ENCODE results near the gene ZSWIM1. TPM values are rescaled to one million over a fixed set of nuclear protein-coding genes. Genes with fewer than 3 reads are reported as not detected.
A peak's percentile ranks its signal among the peaks of the same experiment; 100 is the strongest.

The ZSWIM1 gene
- total and polyA plus RNA-seq, 8 donors: 1.7 to 13.4 (median 3.5) TPM

GRCh38 chr20:45850238-45850637 is 30.8 kb upstream of the ZSWIM1 start:
- H3K27me3 ChIP-seq: no peaks in the 10 kb centered on the region
- TF ChIP-seq POLR2AphosphoS5 (IDR thresholded peaks at IDR 0.05): no peak
- TF ChIP-seq CTCF (IDR thresholded peaks at IDR 0.05): no peak
- TF ChIP-seq EP300 (IDR thresholded peaks at IDR 0.05): no peak
- TF ChIP-seq POLR2A (IDR thresholded peaks at IDR 0.05): no peak
- H3K9me3 ChIP-seq: no peaks in the 10 kb centered on the region
- H3K36me3 ChIP-seq: peaks cover 20 to 93% (median 72%) of the 10 kb centered on the region in 4 donors
- no peak for DNase-seq
- no peak overlapping the region for H3K4me3 ChIP-seq
- 93 to 97% (median 95%) methylated on average over 2 of the region's 2 CpGs for WGBS, 5 donors
- H3K4me1 ChIP-seq: peaks cover 8 to 34% (median 26%) of the 10 kb centered on the region in 4 donors
- H3K27ac ChIP-seq: no peak overlapping the region
- intact Hi-C loops (cut with DNase I; ENCODE audit: low total_unique reads): no loop called here

GRCh38 chr20:45850926-45851325 is 30.1 kb upstream of the ZSWIM1 start:
- Histone ChIP-seq H3K4me1 (peaks cover 15 to 41% (median 33%) of the 10 kb centered on the region in 4 donors), H3K27ac (peak overlapping the region in 2 of 5 donors; percentile 11 to 17), H3K9me3 (no peaks in the 10 kb centered on the region), H3K27me3 (no peaks in the 10 kb centered on the region), H3K4me3 (no peak overlapping the region), H3K36me3 (peaks cover 20 to 86% (median 65%) of the 10 kb centered on the region in 4 donors)
- no peak for TF ChIP-seq POLR2AphosphoS5 (IDR thresholded peaks at IDR 0.05)
- no peak for TF ChIP-seq POLR2A (IDR thresholded peaks at IDR 0.05)
- no peak for TF ChIP-seq CTCF (IDR thresholded peaks at IDR 0.05)
- TF ChIP-seq EP300 (IDR thresholded peaks at IDR 0.05): no peak
- WGBS, 5 donors: 56 to 94% (median 93%) methylated on average over 1 of the region's 1 CpG
- DNase-seq: peak in 1 of 2 donors; percentile 28
- intact Hi-C loops (cut with DNase I; ENCODE audit: low total_unique reads): no loop called here

GRCh38 chr20:45851501-45851900 is 29.5 kb upstream of the ZSWIM1 start:
- peaks cover 21 to 47% (median 39%) of the 10 kb centered on the region in 4 donors for H3K4me1 ChIP-seq
- H3K27ac ChIP-seq: peak overlapping the region in 1 of 5 donors; percentile 11
- H3K27me3 ChIP-seq: no peaks in the 10 kb centered on the region
- TF ChIP-seq POLR2A (IDR thresholded peaks at IDR 0.05): no peak
- no peak for TF ChIP-seq CTCF (IDR thresholded peaks at IDR 0.05)
- TF ChIP-seq EP300 (IDR thresholded peaks at IDR 0.05): no peak
- no peak for TF ChIP-seq POLR2AphosphoS5 (IDR thresholded peaks at IDR 0.05)
- H3K9me3 ChIP-seq: no peaks in the 10 kb centered on the region
- intact Hi-C loops (cut with DNase I; ENCODE audit: low total_unique reads): no loop called here
- DNase-seq: no peak
- H3K36me3 ChIP-seq: peaks cover 19 to 80% (median 59%) of the 10 kb centered on the region in 4 donors
- no peak overlapping the region for H3K4me3 ChIP-seq

- TF ChIP-seq POLR2AphosphoS5 (IDR thresholded peaks at IDR 0.05): no peak
- peaks cover 11 to 72% (median 51%) of the 10 kb centered on the region in 4 donors for H3K36me3 ChIP-seq
- no peaks in the 10 kb centered on the region for H3K9me3 ChIP-seq
- intact Hi-C loops (cut with DNase I; ENCODE audit: low total_unique reads): no loop called here
- no peak for DNase-seq
- WGBS, 5 donors: 88 to 96% (median 92%) methylated on average over 6 of the region's 6 CpGs
- H3K4me3 ChIP-seq: no peak overlapping the region
- peaks cover 23 to 50% (median 43%) of the 10 kb centered on the region in 4 donors for H3K4me1 ChIP-seq
- no peaks in the 10 kb centered on the region for H3K27me3 ChIP-seq
- H3K27ac ChIP-seq: no peak overlapping the region
Observed at GRCh38 chr20:45852326-45852725, 28.7 kb upstream of the ZSWIM1 start.

GRCh38 chr20:45853484-45853883 is 27.5 kb upstream of the ZSWIM1 start:
- TF ChIP-seq EP300 (IDR thresholded peaks at IDR 0.05): no peak
- no peak for TF ChIP-seq POLR2A (IDR thresholded peaks at IDR 0.05)
- no peak for TF ChIP-seq POLR2AphosphoS5 (IDR thresholded peaks at IDR 0.05)
- TF ChIP-seq CTCF (IDR thresholded peaks at IDR 0.05): no peak
- no peaks in the 10 kb centered on the region for H3K9me3 ChIP-seq
- no peaks in the 10 kb centered on the region for H3K27me3 ChIP-seq
- no peak overlapping the region for H3K27ac ChIP-seq
- intact Hi-C loops (cut with DNase I; ENCODE audit: low total_unique reads): no loop called here
- WGBS, 5 donors: 21 to 51% (median 30%) methylated on average over 2 of the region's 2 CpGs
- H3K36me3 ChIP-seq: peaks cover 4 to 61% (median 40%) of the 10 kb centered on the region in 4 donors
- H3K4me1 ChIP-seq: peaks cover 30 to 60% (median 52%) of the 10 kb centered on the region in 4 donors
- H3K4me3 ChIP-seq: no peak overlapping the region
- no peak for DNase-seq

Data from stomach (tissue), 9 donors.